GM19240 (cell line): ENCODE results near the gene PANK2.

Experiments
- DNase-seq: peaks from one replicate; pipeline ENCODE4 v3.0.0; 2011; ENCODE audit warnings: low spot score; ENCODE audit not compliant: insufficient read length

The PANK2 gene

GRCh38 chr20:3976511-3976910 lies 87.3 kb downstream of the PANK2 start:
- no peak for DNase-seq
